GM19455 (cell line): ENCODE measurements around the gene TLR9.
"Not testable (repeated sequence)": the region's sequence is repeated elsewhere in the genome, so short reads cannot be mapped to it uniquely, and the experiment has no call there.

Experiments
- ATAC-seq: cut with Tn5 transposase; IDR thresholded peaks from one replicate; pipeline ENCODE4 v1.9.1; 2021; ENCODE audit not compliant: unreplicated experiment

The TLR9 gene

DNA sequence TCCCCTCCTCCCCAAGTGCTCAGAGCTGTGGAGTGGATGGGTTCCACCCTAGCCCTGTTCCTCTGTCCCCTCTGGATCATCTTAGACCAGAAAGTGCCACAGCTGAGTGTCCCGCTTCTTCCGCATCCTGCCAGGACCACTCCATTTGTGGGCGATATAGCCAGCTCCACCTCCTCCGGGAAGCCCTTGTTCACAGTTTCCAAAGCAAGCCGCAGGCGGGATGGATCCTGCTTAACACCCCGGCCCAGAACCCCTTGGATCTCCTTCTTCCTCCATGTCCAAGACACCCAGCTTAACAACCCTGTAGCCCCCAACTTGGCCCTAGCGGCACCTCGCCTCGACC lies 28.0 kb downstream of the TLR9 start:
- no peak for ATAC-seq

- no peak for ATAC-seq
These were observed 28.5 kb downstream of the TLR9 start for GRCh38 chr3:52196977-52197376.

- ATAC-seq = no peak
These were observed 29.6 kb downstream of the TLR9 start for GRCh38 chr3:52195823-52196331.

DNA sequence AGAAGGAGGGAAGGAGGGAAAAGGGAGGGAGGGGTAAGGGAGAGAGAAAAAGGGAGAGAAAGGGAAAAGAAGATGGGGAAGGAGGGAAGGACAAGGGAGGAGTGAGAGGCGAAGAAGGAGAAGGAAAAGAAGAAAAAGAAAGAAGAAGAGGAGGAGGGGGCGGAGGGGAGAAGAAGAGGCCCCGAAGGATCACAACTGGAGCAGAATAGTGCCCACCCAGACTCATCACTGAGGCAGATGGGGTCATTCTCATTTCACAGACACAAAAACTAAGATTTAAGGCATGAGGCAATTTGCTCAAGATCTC lies 30.2 kb downstream of the TLR9 start:
- no peak for ATAC-seq

DNA sequence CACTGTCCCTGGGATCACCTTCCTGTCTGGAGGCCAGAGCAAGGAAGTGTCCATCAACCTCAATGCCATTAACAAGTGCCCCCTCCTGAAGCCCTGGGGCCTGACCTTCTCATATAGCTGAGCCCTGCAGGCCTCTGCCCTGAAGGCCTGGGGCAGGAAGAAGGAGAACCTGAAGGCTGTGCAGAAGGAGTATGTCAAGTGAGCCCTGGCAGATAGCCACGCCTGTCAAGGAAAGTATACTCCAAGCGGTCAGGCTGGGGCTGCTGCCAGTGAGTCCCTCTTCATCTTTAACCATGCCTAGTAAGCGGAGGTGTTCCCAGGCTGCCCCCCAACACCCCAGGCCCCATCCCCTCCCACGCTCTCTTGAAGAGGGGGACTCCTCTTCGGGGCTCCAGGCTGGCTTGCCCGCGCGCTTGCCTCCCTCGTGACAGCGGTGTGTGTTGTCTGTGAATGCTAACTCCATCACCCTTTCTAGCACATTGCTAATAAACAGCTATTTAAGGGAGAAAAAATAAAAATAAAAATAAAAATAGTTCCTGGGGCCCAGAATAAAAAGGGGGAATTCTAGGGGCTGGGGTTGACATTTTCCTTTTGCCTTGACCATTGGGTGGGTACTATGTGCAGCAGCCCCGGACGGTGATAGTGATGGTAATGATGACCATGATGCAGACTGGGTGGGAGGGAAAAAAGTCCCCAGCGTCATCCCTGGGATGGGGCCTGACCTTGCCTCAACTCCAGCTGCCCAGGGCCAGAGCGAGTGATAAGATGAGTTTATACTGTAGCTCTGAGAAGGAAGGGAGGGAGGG lies 30.8 kb downstream of the TLR9 start:
- ATAC-seq = no peak

DNA sequence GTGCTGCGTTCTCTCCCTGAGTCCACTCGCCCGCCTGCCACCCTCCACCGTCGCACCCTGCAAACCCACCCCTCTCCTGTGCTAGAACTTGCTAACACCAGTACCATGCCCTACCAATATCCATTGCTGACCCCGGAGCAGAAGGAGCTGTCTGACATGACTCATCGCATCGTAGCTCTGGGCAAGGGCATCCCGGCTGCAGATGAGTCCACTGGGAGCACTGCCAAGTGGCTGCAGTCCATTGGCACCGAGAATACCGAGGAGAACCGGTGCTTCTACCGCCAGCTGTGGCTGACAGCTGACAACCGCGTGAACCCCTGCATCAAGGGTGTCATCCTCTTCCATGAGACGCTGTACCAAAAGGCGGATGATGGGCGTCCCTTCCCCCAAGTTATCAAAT lies 32.4 kb downstream of the TLR9 start:
- no peak for ATAC-seq

DNA sequence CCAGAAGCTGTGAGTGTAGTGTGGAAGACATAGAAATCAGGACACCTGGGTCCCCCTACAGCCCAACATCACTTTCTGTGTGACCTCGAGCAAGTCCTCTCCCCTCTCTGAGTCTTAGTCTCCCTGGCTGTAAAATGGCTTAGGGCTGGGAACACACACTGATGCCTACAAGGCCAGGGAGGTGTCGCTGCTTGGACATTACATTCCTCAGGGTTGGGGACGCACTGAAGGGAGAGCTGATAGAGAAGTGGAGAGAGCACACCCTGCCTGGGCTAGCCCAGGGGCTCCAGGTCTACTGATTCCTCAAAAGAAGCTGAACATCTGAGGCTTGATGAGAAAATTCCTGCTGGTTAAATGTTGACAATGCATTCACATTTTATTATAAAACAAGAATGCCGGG lies 33.8 kb downstream of the TLR9 start:
- ATAC-seq = no peak

GRCh38 chr3:52190294-52191074 lies 35.0 kb downstream of the TLR9 start:
- no peak for ATAC-seq

GRCh38 chr3:52188556-52188955 lies 36.9 kb downstream of the TLR9 start:
- no peak for ATAC-seq

GRCh38 chr3:52186729-52187128 lies 38.7 kb downstream of the TLR9 start:
- ATAC-seq = no peak

DNA sequence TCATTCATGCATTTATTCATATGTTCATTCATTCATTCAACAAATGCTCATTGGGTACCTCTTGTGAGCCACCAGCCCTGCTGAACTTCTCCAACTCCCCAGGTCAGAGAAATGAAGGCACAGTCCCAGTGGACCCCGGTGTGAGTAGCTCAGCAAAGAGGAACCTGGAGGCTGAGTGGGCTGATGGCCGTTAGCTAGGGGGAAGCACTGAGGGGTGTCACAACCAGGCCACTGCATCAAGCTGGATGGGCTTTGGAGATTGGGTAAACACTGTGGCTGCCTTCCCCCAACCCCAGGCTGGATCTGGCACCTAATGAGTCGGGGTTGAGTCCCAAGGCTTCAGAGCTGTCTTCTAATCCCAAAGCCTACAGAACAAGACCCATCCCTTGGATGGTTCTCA lies 39.6 kb downstream of the TLR9 start:
- ATAC-seq = no peak

DNA sequence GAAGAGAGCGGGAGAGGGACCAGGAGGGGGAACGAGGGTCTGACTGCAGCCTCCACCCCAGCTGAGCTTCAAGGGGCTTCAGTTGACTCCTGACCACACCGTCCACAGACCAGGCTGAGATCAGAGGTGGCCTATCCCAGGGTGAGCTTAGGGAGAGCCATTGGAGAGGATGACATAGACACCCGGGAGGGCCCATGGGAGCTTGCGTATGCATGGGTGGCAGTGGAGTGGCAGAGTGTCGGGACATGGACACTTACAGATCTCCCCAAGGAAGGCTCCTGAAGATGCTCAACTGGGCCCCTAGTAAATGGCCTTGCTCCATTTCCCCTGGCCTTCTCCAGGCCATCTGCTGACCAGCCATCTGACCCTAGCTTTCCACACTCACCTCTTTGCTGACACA lies 40.1 kb downstream of the TLR9 start:
- ATAC-seq = no peak

DNA sequence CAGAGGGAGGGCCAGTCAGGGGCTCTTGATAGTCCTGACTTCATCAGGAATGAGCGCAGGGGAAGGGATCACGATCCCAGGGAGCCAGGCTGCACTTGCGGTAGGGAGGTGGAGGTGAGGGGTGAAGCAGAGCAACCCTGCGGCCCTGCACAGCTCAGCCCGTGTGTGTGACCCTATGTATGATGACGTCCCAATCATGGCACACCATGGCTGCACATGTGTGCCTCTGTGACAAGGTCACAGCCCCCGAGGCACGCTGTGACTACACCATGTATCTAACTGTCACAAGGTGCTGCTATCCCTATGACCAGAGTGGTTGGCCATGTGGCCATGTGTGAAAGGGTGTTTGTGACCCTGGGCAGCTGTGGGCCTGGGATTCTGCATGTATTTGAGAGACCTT lies 40.8 kb downstream of the TLR9 start:
- ATAC-seq = no peak

- no peak for ATAC-seq
These were observed 41.5 kb downstream of the TLR9 start for GRCh38 chr3:52183786-52184445.

- no peak for ATAC-seq
These were observed 42.8 kb downstream of the TLR9 start for GRCh38 chr3:52182691-52183090.

DNA sequence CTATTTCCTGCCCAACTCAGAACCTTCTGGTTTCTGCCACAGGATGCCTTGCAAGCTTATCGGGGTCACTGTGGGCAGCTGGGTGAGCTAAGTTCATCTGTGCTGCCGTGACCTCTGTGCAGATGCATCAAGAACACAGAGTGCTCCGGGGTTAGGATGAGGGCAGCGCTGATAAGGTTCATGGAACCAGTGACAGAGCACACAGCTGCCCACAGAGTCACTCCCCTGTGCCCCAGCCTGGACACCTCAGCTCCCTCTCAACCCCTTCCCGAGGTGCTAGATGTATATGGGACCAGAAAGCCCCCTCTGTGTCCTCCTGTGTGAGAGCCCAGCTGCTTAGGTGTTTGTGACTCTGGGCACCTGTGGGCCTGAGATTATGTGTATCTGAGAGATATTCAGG lies 43.2 kb downstream of the TLR9 start:
- ATAC-seq = no peak

DNA sequence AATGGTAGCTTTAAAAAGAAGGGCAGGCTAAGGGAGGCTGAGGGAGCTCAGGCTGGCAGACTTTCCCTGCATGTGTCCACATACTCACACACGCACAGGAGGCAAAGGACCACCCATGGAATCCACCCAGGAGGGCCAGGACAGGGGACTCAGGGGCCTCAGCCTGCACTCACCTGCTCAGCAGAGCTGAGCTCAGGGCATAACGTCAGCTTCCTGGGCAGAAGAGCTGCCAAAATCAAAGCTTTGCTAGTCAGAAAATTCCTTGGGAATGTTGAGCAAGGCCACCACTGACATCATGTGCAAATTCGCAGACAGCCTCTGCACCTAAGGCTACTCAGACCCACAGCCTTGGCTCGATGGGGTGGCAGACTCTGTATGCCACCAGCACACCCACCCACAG lies 43.9 kb downstream of the TLR9 start:
- ATAC-seq = no peak

DNA sequence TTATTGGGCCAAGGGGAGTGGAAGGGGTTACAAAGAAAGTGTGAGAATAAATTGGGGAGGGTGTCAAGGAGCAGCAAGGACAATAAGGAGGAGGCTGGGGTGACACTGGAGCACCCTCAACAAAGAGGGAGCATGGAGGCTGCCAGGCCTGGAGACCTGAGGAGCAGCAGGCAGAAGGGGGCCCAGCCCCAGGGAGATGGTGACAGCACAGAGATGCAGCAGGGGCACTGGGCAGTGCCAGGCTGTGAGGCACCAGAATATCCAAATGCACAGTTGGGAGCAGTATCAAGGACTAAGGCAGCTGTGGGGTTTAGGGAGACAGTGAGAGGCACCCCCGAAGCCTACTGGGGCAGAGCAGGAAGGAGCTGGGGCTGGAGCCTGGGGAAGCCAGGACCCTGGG lies 46.9 kb downstream of the TLR9 start:
- no peak for ATAC-seq

- not testable (repeated sequence) for ATAC-seq
These were observed 47.3 kb downstream of the TLR9 start for GRCh38 chr3:52178126-52178525.

DNA sequence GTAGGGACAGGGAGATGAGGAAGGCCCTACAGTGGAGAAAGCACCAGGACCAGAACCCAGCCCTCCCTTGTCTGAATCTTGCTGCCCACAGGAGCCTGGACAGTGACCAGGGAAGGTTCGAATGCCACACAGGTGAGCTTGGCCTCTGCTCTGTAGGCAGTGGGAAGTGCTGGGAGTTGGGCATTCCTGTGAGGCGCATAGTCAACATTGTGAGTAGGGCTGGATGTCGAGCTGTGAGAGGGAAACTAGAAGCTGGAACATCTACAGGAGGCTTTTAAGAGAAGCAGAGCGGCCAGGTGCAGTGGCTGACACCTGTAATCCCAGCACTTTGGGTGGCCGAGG lies 47.8 kb downstream of the TLR9 start:
- ATAC-seq = no peak

- ATAC-seq = no peak
These were observed 48.3 kb downstream of the TLR9 start for GRCh38 chr3:52176951-52177700.
